ENCODE data around the gene AOX1. TPM values are rescaled to one million over a fixed set of nuclear protein-coding genes. Genes with fewer than 3 reads are reported as not detected.
"Not testable (repeated sequence)": the region's sequence is repeated elsewhere in the genome, so short reads cannot be mapped to it uniquely, and the experiment has no call there.

The AOX1 gene
- 10 to 100 TPM in 1 of 4 donors, 1 to 10 TPM in 3; 2.1 to 17.1 (median 3.5) TPM for polyA plus RNA-seq (ENCODE audit: insufficient read length in 4 of 4)

DNA sequence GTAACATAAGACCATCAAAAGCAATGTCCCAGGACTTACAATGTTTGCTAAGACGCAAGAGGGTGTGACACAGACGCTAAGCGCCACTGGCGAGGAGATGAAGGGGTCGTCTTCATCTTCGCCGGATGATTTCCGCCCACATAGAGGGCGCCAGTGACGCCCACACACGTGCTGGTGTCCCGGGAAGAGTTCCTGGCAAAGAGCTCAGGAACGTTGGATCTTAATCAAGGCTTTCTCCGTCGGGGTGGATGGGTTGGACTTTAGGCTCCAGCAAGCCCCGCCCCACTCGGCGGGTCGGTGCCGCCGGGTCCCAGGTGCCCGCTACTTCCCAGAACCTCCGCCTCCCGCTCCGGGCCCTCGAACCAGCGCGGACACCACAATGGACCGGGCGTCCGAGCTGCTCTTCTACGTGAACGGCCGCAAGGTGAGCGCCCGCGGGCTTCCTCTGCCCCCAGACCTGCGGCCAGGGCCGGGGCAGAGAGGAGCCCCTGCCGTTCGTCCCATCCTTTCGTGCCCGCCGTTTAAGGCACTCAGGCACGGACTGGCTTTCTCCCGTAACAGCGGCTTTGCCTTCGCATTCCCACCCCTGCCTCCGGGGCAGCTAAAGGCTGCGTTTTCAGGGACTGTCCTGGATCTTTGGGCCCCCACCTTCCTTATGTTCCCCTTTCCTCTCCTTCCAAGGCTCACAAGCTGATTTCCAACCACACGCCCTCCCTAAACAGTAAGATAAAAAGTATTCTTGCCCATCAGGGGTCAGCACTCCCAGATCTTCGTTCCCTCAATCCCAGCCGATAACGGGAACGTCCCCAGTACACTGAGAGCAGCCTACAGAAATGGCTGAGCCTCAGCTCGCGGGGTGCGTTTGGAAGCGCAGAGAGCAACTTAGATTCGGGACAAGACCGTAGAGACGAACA, at the start of gene AOX1:
AOX1 (plus strand) TSS at position 285 of the 914 bp plus-strand sequence; CDS start at position 380, 95 bp downstream.
- DNase-seq (ENCODE audit: low read depth in 4 of 4, low spot score in 3 of 4) = peak in 1 of 4 donors; percentile 38

DNA sequence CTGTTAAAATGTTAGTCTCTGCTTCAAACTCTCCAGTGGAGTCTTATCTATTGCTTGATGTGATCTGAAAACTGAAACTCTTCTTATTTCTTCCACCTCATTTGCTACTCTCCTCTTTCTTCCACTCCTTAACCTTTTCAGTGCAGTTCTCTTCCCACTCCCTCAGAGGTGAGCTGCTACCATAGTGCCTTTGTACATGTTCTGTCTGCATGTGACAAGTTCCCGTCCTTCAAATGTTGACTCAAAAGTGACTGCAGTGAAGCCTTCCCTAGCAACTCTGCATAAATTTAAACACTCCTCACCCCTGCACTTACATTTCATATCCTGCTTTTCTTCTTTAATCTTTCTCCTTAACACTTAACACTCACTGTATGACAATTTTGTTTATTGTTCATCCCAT, 47.7 kb upstream of the AOX1 start:
- DNase-seq (ENCODE audit: low read depth in 4 of 4, low spot score in 3 of 4) = no peak

DNA sequence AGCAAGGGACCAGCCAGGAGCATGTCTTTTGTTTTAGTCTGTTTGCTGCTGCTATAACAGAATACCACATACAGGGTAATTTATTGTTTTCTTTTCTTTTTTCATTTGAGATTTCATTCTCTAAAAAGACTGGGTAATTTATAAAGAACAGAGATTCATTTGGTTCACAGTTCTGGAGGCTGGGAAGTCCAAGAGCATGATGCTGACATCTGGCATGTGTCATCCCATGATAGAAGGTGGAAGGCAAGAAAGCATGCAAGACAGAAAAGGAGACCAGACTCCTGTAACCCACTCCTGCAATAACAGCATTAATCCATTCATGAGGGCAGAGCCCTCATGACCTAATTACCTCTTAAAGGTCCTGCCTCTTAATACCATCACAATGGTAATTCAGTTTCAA, 45.0 kb upstream of the AOX1 start:
- DNase-seq (ENCODE audit: low read depth in 4 of 4, low spot score in 3 of 4) = no peak

DNA sequence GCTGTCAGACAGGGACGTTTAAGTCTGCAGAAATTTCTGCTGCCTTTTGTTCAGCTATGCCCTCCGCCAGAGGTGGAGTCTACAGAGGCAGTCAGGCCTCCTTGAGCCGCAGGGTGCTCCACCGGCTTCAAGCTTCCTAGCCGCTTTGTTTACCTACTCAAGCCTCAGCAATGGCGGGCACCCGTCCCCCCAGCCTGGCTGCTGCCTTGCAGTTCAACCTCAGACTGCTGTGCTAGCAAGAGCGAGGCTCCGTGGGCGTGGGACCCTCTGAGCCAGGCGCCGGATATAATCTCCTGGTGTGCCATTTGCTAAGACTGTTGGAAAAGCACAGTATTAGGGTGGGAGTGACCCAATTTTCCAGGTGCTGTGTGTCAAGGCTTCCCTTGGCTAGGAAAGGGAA, 19.2 kb upstream of the AOX1 start:
- not testable (repeated sequence) for DNase-seq (ENCODE audit: low read depth in 4 of 4, low spot score in 3 of 4)

DNA sequence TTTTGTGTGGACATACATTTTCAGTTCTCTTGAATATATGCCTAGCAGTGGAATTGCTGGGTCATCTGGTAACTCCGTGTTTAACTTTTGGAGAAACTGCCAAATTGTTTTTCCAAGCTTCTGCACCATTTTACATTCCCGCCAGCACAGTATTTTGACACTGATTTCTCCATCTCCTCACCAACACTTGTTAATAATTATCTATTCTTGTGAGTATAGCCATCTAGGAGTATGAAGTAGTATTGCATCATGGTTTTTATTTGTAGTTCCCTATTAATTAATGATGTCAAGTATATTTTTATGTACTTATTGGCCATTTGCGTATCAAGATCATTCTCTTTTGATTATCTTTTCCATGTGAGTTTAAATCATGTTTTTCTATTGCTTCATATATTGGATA, 17.9 kb upstream of the AOX1 start:
- DNase-seq (ENCODE audit: low read depth in 4 of 4, low spot score in 3 of 4) = no peak

DNA sequence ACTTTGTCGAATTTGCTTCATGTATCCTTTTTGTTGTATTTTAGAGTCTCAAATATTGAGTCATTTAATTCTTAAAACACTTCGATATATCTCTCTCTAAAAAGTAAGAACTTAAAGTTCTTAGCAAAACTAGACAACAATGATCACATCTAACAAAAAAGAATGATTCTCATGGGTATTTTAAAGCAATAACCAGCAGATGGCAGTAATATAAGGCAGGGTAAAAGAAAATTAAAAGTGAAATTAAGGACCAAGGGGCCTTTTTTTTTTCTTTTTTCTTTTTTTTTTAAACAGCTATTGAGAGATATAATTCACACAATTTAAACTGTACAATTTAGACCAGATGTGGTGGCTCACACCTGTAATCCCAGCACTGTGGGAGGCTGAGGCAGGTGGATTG, 9.9 kb upstream of the AOX1 start:
- no peak for DNase-seq (ENCODE audit: low read depth in 4 of 4, low spot score in 3 of 4)

DNA sequence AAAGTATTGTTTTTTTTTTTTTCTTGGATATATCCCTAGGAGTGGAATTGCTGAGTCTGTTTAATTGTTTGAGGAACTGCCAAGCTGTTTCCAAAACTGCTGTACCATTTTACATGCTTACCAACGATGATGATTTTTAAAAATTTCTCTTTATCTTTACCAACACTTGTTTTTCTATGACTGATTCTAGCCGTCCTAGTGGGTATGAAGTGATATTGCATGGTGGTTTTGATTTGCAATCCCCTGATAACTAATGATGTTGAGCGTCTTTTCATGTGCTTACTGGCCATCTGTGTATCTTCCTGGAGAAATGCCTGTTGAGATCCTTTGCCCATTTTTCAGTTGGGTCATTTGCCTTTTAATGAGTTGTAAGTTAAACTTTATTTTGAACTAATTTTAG, 8.8 kb upstream of the AOX1 start:
- no peak for DNase-seq (ENCODE audit: low read depth in 4 of 4, low spot score in 3 of 4)

DNA sequence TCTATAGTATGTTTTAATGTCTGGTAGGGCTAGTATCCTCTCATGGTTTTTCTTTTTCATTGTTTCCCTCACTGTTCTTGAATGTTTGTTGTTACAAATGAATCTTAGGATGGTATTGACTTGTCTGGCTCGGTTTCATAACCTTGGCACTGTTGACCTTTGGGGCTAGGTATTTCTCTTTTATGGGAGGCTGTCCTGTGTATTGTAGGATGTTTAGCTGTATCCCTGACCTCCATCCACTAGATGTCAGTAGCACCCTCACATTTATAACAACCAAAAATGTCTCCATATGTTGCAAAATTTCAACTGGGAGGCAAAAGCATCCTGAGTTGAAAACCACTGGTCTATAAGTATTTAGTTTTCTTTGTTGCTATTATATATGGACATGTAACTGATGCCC, 7.0 kb upstream of the AOX1 start:
- DNase-seq (ENCODE audit: low read depth in 4 of 4, low spot score in 3 of 4) = no peak

DNA sequence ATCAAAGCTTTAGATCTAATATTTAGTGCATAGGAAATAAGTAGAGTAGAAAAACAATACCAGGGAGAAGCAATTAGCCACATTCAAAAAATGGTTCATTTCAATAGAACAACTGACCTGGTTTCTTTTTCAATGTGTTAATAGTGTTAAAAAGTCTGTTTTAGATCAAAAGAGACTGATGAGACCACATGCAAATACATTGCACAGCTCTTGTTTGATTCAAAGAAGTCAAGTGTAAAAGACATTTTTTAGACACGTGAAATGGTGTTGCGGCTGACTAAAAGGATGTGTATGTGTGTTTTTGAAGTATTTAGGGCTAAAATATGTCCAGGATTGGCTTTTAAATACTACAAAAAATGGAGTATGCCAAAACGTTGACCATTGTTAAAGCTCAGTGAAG, 1.2 kb upstream of the AOX1 start:
- DNase-seq (ENCODE audit: low read depth in 4 of 4, low spot score in 3 of 4) = no peak

DNA sequence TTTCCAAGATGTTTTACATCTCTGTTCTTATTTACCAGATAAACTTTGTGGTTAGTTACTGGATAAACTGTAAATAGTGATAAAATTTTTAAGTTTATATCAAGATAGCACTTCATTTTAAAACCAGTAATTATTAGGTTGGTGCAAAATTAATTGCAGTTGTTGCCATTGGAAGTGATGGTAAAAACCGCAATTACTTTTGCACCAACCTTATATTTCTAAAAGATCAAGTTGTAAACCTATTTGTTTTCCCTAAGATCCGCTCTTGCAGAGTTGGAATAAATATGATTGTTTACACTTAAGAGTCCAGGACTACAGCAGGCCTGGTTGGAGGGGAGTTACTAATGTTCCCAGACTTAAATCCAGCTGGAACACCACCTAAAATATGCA, 479 bp upstream of the AOX1 start:
- no peak for DNase-seq (ENCODE audit: low read depth in 4 of 4, low spot score in 3 of 4)

DNA sequence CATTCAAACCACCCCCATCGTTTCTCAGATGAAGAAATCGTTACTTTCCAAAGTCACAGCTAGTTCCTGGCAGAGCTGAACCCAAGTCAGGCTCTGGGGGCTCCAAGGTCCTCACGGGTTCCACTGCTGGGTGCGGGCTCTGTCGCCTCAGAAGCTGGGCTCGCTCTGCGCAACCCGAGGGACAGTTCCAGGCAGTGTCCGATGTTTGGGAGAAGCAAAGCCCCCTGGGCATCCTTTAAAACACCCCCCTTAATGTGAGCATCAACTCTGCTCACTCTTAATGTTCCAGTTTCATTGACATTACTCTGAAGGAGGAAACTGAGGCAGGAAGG, 796 bp downstream of the AOX1 start:
- no peak for DNase-seq (ENCODE audit: low read depth in 4 of 4, low spot score in 3 of 4)

DNA sequence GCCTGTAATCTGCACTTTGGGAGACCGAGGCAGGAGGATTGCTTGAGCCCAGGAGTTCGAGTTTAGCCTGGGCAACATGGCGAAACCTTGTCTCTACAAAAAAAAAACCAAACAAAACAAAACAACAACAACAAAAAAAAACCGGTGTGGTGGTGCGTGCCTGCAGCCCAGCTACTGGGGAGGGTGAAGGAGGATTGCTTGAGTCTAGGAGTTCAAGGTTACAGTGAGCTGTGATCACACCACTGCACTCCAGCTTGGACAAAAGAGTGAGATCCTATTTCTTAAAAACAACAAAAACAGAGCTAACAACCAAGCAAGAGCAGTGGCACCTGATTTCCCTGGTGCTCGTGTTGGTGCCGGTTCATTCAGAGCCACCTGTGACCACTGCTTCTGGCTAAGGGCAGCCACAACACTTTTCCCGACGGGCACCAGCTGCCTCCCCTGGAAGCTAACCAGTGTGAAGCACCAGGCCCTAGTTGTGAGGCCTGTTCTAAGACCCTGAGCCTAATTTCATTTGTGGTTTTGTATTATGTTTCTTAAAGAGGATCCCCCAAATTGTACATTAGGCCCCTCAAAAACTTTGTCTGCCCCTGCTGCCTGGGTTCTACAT, 1.3 kb downstream of the AOX1 start:
- no peak for DNase-seq (ENCODE audit: low read depth in 4 of 4, low spot score in 3 of 4)

DNA sequence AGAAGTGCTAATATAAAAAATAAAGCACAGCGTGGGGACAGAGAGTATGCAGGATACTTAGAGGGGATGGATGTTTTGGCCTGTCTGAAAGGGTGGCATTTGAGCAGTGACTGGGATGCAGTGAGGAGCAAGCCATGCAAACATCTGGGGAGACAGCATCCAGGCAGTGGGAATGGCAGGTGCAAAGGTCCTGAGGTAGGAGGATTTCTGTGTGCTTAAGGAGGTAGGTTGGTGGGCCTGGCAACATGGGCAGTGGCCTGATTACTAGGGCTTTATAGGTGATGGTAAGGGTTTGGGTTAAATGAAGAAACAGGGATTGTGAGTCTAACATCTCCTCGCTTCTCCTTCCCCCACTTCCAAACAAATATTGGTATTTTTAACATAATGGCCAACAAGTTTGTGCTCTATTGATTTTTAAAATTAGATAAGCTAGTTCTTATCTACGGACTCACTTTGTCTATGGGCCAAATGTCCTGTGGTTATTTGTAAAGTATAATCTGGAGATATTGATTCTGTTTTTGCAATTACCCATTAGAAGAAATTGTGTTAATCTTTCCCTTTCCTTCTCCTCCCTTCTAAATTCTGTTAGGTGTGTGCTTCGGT, 2.4 kb downstream of the AOX1 start:
- DNase-seq (ENCODE audit: low read depth in 4 of 4, low spot score in 3 of 4) = no peak

DNA sequence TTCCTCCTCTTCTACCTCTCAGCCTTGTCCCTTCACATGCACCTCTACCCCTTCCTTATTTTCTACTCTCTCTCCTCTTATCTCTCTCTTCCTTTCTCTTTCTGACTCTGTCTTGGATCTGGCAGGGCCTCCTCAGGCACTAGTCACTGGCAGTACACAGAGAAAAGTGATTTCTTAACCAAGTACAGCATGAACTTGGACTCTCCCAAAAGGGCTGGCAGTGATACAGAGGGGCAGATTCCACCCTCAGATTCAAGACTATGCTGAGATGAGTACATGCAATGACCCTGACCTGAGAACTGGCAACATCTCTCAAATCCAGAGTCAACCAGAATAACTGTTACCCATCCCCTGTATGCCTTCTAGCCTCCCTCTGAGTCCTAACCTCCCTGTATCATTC, 4.3 kb downstream of the AOX1 start:
- no peak for DNase-seq (ENCODE audit: low read depth in 4 of 4, low spot score in 3 of 4)

DNA sequence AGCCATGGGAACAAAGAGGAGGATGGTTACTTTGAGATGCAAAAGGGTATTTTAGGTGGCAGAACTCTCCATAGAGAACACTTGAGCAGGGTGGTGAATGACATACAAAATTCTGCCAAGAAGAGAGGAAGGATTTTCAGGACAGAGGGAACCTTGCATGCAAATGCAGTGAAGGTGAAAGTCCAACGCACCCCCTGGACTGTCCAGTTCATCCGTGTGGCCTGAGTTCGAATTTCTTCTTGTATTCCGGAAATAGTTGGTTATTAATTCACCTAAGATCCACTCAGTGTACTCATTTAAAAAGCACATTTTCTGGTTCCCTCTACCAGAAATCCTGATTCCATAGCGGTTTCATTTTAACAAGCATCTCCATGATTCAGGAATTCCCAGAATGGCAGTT, 5.5 kb downstream of the AOX1 start:
- no peak for DNase-seq (ENCODE audit: low read depth in 4 of 4, low spot score in 3 of 4)

DNA sequence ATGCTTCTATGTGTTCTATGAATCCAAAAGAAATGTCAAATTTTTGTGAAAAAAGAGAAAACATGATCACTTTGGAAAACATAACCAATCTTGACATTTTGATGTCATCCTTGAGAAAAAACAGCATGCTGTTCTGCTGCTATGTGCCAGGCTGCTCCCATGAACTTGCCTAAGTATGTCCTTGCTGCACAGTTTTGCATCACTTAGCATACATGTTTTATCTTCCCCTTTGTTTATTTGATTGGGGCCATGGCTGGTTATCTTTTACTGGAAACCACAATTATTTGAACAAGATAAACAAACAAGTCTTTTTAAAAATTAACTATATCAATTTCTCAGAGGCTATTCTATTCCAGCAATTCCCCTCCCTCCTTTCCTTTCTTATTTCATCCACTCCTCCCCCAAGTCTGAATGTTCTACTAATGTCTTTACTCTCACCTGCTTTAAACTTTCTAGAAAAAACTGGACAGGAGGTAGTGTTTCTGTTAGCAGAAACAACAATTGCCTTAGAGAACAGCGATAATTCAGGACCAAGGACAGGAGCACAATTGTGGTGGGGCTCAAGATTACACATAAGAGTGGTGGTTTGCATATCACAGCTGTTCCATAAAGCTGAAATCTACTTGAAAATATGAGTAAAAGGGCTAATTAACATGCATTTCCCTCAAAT, 6.7 kb downstream of the AOX1 start:
- DNase-seq (ENCODE audit: low read depth in 4 of 4, low spot score in 3 of 4) = no peak

DNA sequence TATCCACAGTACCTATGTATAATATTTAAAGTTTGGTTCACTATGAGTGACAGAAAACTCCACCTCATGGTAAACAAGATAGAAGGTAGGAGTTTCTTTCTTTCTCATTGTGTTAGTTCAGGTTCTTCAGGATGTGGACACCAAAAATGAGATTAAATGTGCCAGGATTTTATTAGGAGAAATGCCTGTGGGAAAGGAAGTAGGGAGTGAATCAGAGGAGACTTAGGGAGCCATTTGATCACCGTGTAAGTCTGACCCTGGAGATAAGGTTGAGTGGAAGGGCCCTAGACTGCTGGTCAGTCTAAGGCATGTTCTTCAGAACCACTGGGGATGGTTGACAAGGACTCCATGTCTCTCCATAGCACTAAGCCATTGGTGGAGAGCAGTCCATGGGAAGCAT, 8.1 kb downstream of the AOX1 start:
- DNase-seq (ENCODE audit: low read depth in 4 of 4, low spot score in 3 of 4) = no peak

DNA sequence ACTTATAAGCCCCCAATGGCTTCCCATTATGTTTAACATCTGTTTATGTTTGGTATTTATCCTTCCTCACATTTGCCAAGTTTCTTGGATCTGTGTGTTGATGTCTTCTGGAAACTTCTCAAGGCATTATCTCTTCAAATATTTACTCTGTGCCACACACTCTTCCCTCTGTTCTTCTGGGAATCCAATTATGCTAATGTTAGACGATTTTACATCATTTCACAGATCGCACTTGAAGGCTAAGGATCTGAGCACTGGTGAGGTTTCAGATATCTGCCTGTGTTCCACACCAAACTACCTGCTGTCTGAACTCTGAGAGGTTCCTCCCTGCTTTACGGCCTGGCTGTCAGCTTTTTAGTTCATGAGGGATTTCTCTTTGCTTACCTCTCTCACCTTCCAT, 10.1 kb downstream of the AOX1 start:
- no peak for DNase-seq (ENCODE audit: low read depth in 4 of 4, low spot score in 3 of 4)

DNA sequence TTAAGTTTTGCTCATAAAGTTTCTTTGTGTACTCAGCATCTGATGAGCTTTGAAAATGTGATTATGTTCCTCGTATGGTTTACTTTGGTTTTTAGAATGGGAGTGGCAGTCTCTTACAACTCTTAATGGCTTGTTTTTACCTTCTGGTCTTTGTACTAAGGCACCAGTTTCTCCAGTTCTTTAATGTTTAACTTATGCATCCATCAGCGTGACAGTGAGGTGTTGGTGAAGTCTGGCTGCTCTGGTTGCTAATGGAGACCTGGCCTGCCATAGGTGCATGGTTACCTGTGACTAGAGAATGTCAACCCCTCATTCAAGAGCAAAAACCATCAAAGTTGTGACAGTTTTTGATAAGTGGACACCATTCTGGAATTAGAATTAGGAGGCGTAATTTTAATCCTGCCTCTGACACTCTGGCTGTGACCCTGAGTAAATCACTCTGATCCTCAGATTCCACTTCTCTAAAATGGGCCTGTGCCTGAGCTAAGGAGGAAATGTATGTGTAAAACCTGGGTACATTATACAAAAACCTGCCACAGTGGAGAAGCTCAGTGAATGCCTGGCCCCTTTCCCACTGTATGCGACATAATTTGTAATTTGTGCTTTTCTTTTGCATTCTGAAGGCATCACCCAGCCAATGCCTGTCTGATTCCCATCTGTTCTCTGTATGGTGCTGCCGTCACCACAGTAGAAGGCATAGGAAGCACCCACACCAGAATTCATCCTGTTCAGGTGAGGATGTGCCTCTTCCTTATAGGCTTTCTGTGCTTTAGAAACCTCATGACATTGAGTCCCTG, 11.2 kb downstream of the AOX1 start:
- DNase-seq (ENCODE audit: low read depth in 4 of 4, low spot score in 3 of 4) = no peak

DNA sequence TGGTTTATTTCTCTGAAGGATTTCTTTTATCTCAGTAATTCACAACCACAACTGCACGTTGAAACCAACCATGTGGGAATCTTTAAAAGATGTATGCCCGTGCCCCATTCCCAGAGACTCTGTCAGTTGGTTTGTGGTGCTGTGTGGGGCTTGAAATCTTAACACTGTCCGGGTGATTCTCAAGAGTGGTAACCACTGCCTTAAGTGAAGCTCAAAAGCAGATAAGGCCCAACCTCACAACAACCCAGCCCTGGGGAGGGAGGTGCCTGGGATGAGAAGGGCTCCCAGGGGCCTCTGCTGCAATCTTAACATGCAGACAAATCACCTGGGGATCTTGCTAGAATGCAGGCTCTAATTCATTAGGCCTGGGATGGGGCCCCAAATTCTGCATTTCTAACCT, 13.4 kb downstream of the AOX1 start:
- DNase-seq (ENCODE audit: low read depth in 4 of 4, low spot score in 3 of 4) = no peak
